Osteocyte (in vitro differentiated cells): ENCODE results near the gene OSTN. TPM values are rescaled to one million over a fixed set of nuclear protein-coding genes. Genes with fewer than 3 reads are reported as not detected.

Experiments used
- DNase-seq: peaks from one replicate; pipeline ENCODE4 v3.0.0; 2021; ENCODE audit warnings: mixed read lengths; ENCODE audit not compliant: unreplicated experiment; ENCODE audit errors: extremely low spot score
- H3K27ac Mint-ChIP-seq: one replicate; pipeline ENCODE4 v1.8.0; 2021; ENCODE audit warnings: mild to moderate bottlenecking, mixed read lengths; ENCODE audit not compliant: unreplicated experiment
- H3K27me3 Mint-ChIP-seq: one replicate; pipeline ENCODE4 v1.8.0; 2021; ENCODE audit warnings: mixed read lengths; ENCODE audit not compliant: unreplicated experiment
- H3K36me3 Mint-ChIP-seq: one replicate; pipeline ENCODE4 v1.8.0; 2021; ENCODE audit warnings: mixed read lengths; ENCODE audit not compliant: unreplicated experiment
- H3K4me1 Mint-ChIP-seq: one replicate; pipeline ENCODE4 v1.8.0; 2021; ENCODE audit warnings: mixed read lengths; ENCODE audit not compliant: unreplicated experiment
- H3K4me3 Mint-ChIP-seq: one replicate; pipeline ENCODE4 v1.8.0; 2021; ENCODE audit warnings: mild to moderate bottlenecking, moderate library complexity, mixed read lengths; ENCODE audit not compliant: unreplicated experiment
- H3K9me3 Mint-ChIP-seq: one replicate; pipeline ENCODE4 v1.8.0; 2021; ENCODE audit warnings: mixed read lengths; ENCODE audit not compliant: unreplicated experiment
- CTCF ChIP-seq: fragments of 200-600 bp; sonication (generic); IDR thresholded peaks from 2 replicates; pipeline ENCODE4 v1.5.0; 2021; ENCODE audit warnings: antibody characterized with exemption, mild to moderate bottlenecking, moderate library complexity
- total RNA-seq: library from RNA; stranded (reverse); gene quantifications from 2 replicates; pipeline ENCODE4 v1.2.1, GENCODE V29; 2021

The OSTN gene
- total RNA-seq, 1 donor from 2014 or later = not detected

- Mint-ChIP-seq H3K27ac (no peak overlapping the region), H3K9me3 (no peaks in the 10 kb centered on the region), H3K4me3 (no peak overlapping the region), H3K4me1 (no peaks in the 10 kb centered on the region), H3K36me3 (no peaks in the 10 kb centered on the region), H3K27me3 (no peaks in the 10 kb centered on the region)
- DNase-seq = no peak
- TF ChIP-seq CTCF = no peak
Observed at GRCh38 chr3:191300422-191300821, 101.4 kb downstream of the OSTN start.

GRCh38 chr3:191301017-191301416 is 102.0 kb downstream of the OSTN start:
- TF ChIP-seq CTCF = no peak
- Mint-ChIP-seq H3K4me1 (no peaks in the 10 kb centered on the region), H3K4me3 (no peak overlapping the region), H3K36me3 (no peaks in the 10 kb centered on the region), H3K9me3 (no peaks in the 10 kb centered on the region), H3K27ac (no peak overlapping the region), H3K27me3 (no peaks in the 10 kb centered on the region)
- DNase-seq = no peak

DNA sequence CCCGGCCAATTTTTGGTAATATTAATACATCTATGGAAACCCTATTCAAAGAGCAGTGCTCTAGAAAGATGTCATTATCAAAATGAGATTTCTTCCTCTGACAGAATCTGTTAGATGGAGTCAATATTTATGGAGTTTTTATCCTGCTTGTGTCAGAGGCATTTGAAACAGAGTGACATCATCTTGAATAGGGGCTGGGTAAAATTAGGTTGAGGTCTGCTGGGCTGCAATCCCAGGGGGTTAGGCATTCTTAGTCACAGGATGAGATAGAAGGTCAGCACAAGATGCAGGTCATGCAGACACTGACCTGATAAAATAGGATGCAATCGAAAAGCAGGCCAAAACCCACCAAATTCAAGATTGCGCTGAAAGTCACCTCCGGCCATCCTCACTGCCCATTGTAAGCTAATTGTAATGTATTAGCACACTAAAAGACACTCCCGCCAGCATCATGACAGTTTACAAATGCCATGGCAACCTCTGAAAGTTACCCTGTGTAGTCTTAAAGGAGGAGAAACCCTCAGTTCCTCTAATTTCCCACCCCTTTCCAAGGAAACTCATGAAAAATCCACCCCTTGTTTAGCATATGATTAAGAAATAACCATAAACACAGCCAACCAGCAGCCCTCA is 102.9 kb downstream of the OSTN start:
- H3K27me3 Mint-ChIP-seq = no peaks in the 10 kb centered on the region
- no peaks in the 10 kb centered on the region for H3K9me3 Mint-ChIP-seq
- no peaks in the 10 kb centered on the region for H3K4me1 Mint-ChIP-seq
- H3K4me3 Mint-ChIP-seq = no peak overlapping the region
- no peak for TF ChIP-seq CTCF
- DNase-seq = no peak
- no peak overlapping the region for H3K27ac Mint-ChIP-seq
- no peaks in the 10 kb centered on the region for H3K36me3 Mint-ChIP-seq

GRCh38 chr3:191302451-191302850 is 103.4 kb downstream of the OSTN start:
- Mint-ChIP-seq H3K9me3 (no peaks in the 10 kb centered on the region), H3K4me1 (no peaks in the 10 kb centered on the region), H3K27me3 (no peaks in the 10 kb centered on the region), H3K27ac (no peak overlapping the region), H3K4me3 (no peak overlapping the region), H3K36me3 (no peaks in the 10 kb centered on the region)
- TF ChIP-seq CTCF = no peak
- DNase-seq = no peak

DNA sequence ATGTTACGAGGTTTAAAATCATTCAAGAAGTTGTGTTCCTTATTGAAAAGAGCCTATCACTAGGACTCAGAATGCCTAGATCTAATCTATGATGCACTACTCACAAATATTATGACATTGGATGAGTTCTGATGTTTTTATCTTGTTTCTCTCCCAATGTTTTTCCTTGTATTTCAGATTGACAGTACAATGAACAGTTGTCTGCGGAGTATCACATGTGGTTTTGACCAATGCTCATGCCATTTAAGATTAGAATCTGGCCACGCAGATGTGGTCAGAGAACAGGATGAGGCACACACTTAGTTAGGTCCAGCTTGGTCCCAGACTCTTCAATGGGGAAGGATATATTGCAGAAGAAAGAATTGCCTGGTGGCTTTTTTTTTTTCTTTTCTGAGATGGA is 104.6 kb downstream of the OSTN start:
- Mint-ChIP-seq H3K36me3 (no peaks in the 10 kb centered on the region), H3K4me3 (no peak overlapping the region), H3K27me3 (no peaks in the 10 kb centered on the region), H3K4me1 (no peaks in the 10 kb centered on the region), H3K9me3 (no peaks in the 10 kb centered on the region), H3K27ac (no peak overlapping the region)
- DNase-seq = no peak
- no peak for TF ChIP-seq CTCF
